ENCODE measurements around the gene NOX3.

NOX3 gene

DNA sequence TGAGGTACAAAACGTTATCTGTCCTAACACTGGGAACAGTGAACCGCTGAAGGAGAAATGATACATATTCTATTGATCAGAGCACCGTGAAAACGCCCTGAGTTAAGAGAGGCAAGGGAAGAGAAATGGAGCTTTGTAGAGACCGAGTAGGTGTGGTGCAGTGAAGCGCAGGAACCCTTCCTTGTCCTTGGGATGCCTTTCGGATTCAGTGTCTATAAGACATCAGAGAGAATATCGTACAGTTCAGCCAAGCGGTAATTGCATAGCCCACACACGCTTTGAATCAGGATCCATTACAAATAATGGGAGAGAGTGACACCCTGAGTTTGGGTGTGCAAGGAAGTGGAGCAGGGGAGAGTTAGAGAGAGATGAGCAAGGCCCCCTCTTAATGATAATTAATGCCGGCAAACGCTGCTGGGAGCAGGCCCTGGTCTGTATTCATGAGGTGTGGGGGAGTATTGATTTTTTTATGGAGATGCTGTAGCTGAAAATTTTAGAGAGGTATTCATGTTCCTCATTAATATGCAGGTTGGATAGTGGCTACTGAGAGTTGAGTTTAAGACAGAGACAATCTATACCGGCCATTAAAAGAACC is 20.7 kb downstream of the NOX3 start:
- TF ChIP-seq TAF1 (IDR thresholded peaks at IDR 0.05; ENCODE audit: low read depth, low read length), result no peak
- TF ChIP-seq POLR2A (IDR thresholded peaks at IDR 0.05; ENCODE audit: low read depth, low read length), result no peak
- TF ChIP-seq POLR2AphosphoS5 (IDR thresholded peaks at IDR 0.05; ENCODE audit: low read depth, low read length), result no peak
- TF ChIP-seq SPI1 (IDR thresholded peaks at IDR 0.05; ENCODE audit: low read depth, low read length), result no peak
- FAIRE-seq, result no peak
- DNase-seq (ENCODE audit: insufficient read length, low spot score), result no peak

DNA sequence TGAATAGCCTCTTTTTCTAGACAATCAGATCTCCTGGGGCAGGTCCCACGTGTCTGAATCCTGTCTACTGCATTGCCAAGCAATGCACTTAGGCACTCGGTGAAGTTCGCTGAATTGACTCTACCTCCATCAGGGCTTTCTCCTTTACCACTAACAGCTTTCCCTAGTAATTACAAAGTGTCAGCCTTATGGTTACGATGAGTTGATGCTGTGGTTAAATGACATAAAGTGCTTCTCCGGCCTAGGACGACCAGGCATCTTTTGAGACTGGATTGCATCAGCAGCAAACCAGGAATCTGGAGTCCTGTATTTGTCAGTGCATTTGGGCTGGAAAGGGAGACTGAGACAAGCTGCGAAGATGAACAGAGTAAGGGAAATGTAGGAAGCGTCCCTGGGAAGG is 21.5 kb downstream of the NOX3 start:
- TF ChIP-seq POU2F2 (IDR thresholded peaks at IDR 0.05; ENCODE audit: low read depth, low read length) (no peak), TAF1 (IDR thresholded peaks at IDR 0.05; ENCODE audit: low read depth, low read length) (no peak), POLR2AphosphoS5 (IDR thresholded peaks at IDR 0.05; ENCODE audit: low read depth, low read length) (no peak), PAX5 (IDR thresholded peaks at IDR 0.05; ENCODE audit: insufficient read depth, low read length, severe bottlenecking) (no peak), POLR2A (IDR thresholded peaks at IDR 0.05; ENCODE audit: low read depth, low read length) (no peak), SPI1 (IDR thresholded peaks at IDR 0.05; ENCODE audit: low read depth, low read length) (no peak)
- no peak for FAIRE-seq
- no peak for DNase-seq (ENCODE audit: insufficient read length, low spot score)

- no peak for TF ChIP-seq TAF1 (IDR thresholded peaks at IDR 0.05; ENCODE audit: low read depth, low read length)
- no peak for TF ChIP-seq SPI1 (IDR thresholded peaks at IDR 0.05; ENCODE audit: low read depth, low read length)
- TF ChIP-seq POLR2AphosphoS5 (IDR thresholded peaks at IDR 0.05; ENCODE audit: low read depth, low read length), result no peak
- no peak for TF ChIP-seq POU2F2 (IDR thresholded peaks at IDR 0.05; ENCODE audit: low read depth, low read length)
- TF ChIP-seq POLR2A (IDR thresholded peaks at IDR 0.05; ENCODE audit: low read depth, low read length), result no peak
- no peak for TF ChIP-seq PAX5 (IDR thresholded peaks at IDR 0.05; ENCODE audit: insufficient read depth, low read length, severe bottlenecking)
- FAIRE-seq, result no peak
- no peak for DNase-seq (ENCODE audit: insufficient read length, low spot score)
Measured at GRCh38 chr6:155432293-155432692, 23.3 kb downstream of the NOX3 start.

- TF ChIP-seq POU2F2 (IDR thresholded peaks at IDR 0.05; ENCODE audit: low read depth, low read length), result no peak
- TF ChIP-seq POLR2AphosphoS5 (IDR thresholded peaks at IDR 0.05; ENCODE audit: low read depth, low read length), result no peak
- no peak for TF ChIP-seq PAX5 (IDR thresholded peaks at IDR 0.05; ENCODE audit: insufficient read depth, low read length, severe bottlenecking)
- TF ChIP-seq POLR2A (IDR thresholded peaks at IDR 0.05; ENCODE audit: low read depth, low read length), result no peak
- TF ChIP-seq TAF1 (IDR thresholded peaks at IDR 0.05; ENCODE audit: low read depth, low read length), result no peak
- no peak for TF ChIP-seq SPI1 (IDR thresholded peaks at IDR 0.05; ENCODE audit: low read depth, low read length)
- no peak for FAIRE-seq
Measured at GRCh38 chr6:155429321-155429893, 26.2 kb downstream of the NOX3 start.

GRCh38 chr6:155426408-155426945 is 29.2 kb downstream of the NOX3 start:
- FAIRE-seq (no peak), DNase-seq (ENCODE audit: insufficient read length, low spot score) (no peak)
- no peak for TF ChIP-seq TAF1 (IDR thresholded peaks at IDR 0.05; ENCODE audit: low read depth, low read length)
- no peak for TF ChIP-seq SPI1 (IDR thresholded peaks at IDR 0.05; ENCODE audit: low read depth, low read length)
- TF ChIP-seq PAX5 (IDR thresholded peaks at IDR 0.05; ENCODE audit: insufficient read depth, low read length, severe bottlenecking), result no peak
- TF ChIP-seq POU2F2 (IDR thresholded peaks at IDR 0.05; ENCODE audit: low read depth, low read length), result no peak
- no peak for TF ChIP-seq POLR2AphosphoS5 (IDR thresholded peaks at IDR 0.05; ENCODE audit: low read depth, low read length)
- TF ChIP-seq POLR2A (IDR thresholded peaks at IDR 0.05; ENCODE audit: low read depth, low read length), result no peak

More at GRCh38 chr6:155429321-155429893, 26.2 kb downstream of the NOX3 start:
- no peak for DNase-seq (ENCODE audit: insufficient read length, low spot score)

DNA sequence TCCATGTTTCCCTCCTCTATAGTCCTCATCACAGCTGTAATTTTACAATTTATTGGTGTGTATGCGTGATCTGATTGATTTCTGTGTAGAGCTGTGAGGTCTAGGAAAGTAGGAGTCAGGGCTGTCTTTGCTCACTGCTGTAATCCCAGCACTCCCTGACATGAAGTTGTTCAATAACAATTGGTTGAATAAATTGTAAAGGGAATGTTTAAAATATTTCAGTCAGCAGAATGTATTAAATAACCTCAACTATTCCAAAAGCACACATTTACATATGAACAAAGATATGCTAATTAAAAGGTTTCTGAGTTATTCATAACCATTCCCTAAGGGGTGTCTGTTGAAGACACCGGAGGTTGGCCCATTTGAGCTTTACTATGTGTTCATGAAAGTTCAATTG is 31.5 kb downstream of the NOX3 start:
- FAIRE-seq (no peak), DNase-seq (ENCODE audit: insufficient read length, low spot score) (no peak)
- TF ChIP-seq TAF1 (IDR thresholded peaks at IDR 0.05; ENCODE audit: low read depth, low read length), result no peak
- TF ChIP-seq PAX5 (IDR thresholded peaks at IDR 0.05; ENCODE audit: insufficient read depth, low read length, severe bottlenecking), result no peak
- TF ChIP-seq POLR2AphosphoS5 (IDR thresholded peaks at IDR 0.05; ENCODE audit: low read depth, low read length), result no peak
- TF ChIP-seq POU2F2 (IDR thresholded peaks at IDR 0.05; ENCODE audit: low read depth, low read length), result no peak
- no peak for TF ChIP-seq POLR2A (IDR thresholded peaks at IDR 0.05; ENCODE audit: low read depth, low read length)
- no peak for TF ChIP-seq SPI1 (IDR thresholded peaks at IDR 0.05; ENCODE audit: low read depth, low read length)

- FAIRE-seq, result no peak
- no peak for DNase-seq (ENCODE audit: insufficient read length, low spot score)
- TF ChIP-seq SPI1 (IDR thresholded peaks at IDR 0.05; ENCODE audit: low read depth, low read length) (no peak), TAF1 (IDR thresholded peaks at IDR 0.05; ENCODE audit: low read depth, low read length) (no peak), POLR2AphosphoS5 (IDR thresholded peaks at IDR 0.05; ENCODE audit: low read depth, low read length) (no peak), PAX5 (IDR thresholded peaks at IDR 0.05; ENCODE audit: insufficient read depth, low read length, severe bottlenecking) (no peak), POLR2A (IDR thresholded peaks at IDR 0.05; ENCODE audit: low read depth, low read length) (no peak), POU2F2 (IDR thresholded peaks at IDR 0.05; ENCODE audit: low read depth, low read length) (no peak)
Measured at GRCh38 chr6:155422635-155423034, 33.0 kb downstream of the NOX3 start.

- TF ChIP-seq PAX5 (IDR thresholded peaks at IDR 0.05; ENCODE audit: insufficient read depth, low read length, severe bottlenecking), result no peak
- TF ChIP-seq POLR2A (IDR thresholded peaks at IDR 0.05; ENCODE audit: low read depth, low read length), result no peak
- TF ChIP-seq SPI1 (IDR thresholded peaks at IDR 0.05; ENCODE audit: low read depth, low read length), result no peak
- no peak for TF ChIP-seq POU2F2 (IDR thresholded peaks at IDR 0.05; ENCODE audit: low read depth, low read length)
- no peak for TF ChIP-seq POLR2AphosphoS5 (IDR thresholded peaks at IDR 0.05; ENCODE audit: low read depth, low read length)
- no peak for TF ChIP-seq TAF1 (IDR thresholded peaks at IDR 0.05; ENCODE audit: low read depth, low read length)
- DNase-seq (ENCODE audit: insufficient read length, low spot score) (no peak), FAIRE-seq (peak; percentile 13)
Measured at GRCh38 chr6:155420492-155420891, 35.1 kb downstream of the NOX3 start.

GRCh38 chr6:155419161-155419560 is 36.5 kb downstream of the NOX3 start:
- no peak for DNase-seq (ENCODE audit: insufficient read length, low spot score)
- TF ChIP-seq POLR2AphosphoS5 (IDR thresholded peaks at IDR 0.05; ENCODE audit: low read depth, low read length) (no peak), SPI1 (IDR thresholded peaks at IDR 0.05; ENCODE audit: low read depth, low read length) (no peak), TAF1 (IDR thresholded peaks at IDR 0.05; ENCODE audit: low read depth, low read length) (no peak), PAX5 (IDR thresholded peaks at IDR 0.05; ENCODE audit: insufficient read depth, low read length, severe bottlenecking) (no peak), POU2F2 (IDR thresholded peaks at IDR 0.05; ENCODE audit: low read depth, low read length) (no peak), POLR2A (IDR thresholded peaks at IDR 0.05; ENCODE audit: low read depth, low read length) (no peak)
- FAIRE-seq, result no peak

Data from GM12891 (cell line).